GM13977 (cell line): ENCODE results near the gene FBXO40.

Source experiments
- DNase-seq: peaks from one replicate; pipeline ENCODE4 v3.0.0; 2012; ENCODE audit warnings: low spot score
- CTCF ChIP-seq: IDR thresholded peaks from 2 replicates; pipeline ENCODE4 v1.5.1; 2012; ENCODE audit warnings: mild to moderate bottlenecking, control low read depth; ENCODE audit not compliant: insufficient read depth; ENCODE audit errors: extremely low read depth, missing control alignments
- in situ Hi-C: fragments of 300-500 bp; cut with MboI; formaldehyde crosslinking; loops from one replicate; pipeline ENCODE4 v1.12.0; 2022; ENCODE audit warnings: low sequenced_read_pairs, low pct_unique_long_range_greater_than_20kb, mixed read lengths, inconsistent platforms; ENCODE audit not compliant: unreplicated experiment

FBXO40 gene

GRCh38 chr3:121619691-121620090, 26.5 kb downstream of the FBXO40 start:
- no peak for TF ChIP-seq CTCF
- no peak for DNase-seq
- in situ Hi-C loops: no loop called here

- no peak for TF ChIP-seq CTCF
- in situ Hi-C loops: no loop called here
- DNase-seq: no peak
Observed at GRCh38 chr3:121621491-121621890, 28.3 kb downstream of the FBXO40 start.

GRCh38 chr3:121624147-121624899, 31.1 kb downstream of the FBXO40 start:
- DNase-seq: no peak
- in situ Hi-C loops: no loop called here
- no peak for TF ChIP-seq CTCF

DNA sequence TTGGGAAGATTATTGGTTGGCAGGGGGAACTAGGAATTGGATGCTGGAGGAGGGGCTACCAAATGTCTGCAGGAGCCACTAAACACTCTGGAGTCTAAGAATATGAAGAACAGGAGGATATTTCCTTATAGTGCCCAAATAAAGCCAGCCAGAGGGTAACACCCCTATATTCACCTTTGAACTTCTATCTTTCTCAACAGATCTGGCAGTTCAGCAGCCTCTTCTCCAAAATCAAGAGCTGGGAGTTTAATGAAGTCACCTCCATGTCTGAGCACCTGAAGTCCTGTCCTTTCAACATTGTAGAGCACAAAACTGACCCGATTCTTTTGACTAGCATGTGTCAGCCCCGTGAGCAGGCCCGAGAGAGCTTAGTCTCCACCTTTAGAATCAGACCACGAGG, 33.3 kb downstream of the FBXO40 start:
- no peak for TF ChIP-seq CTCF
- no peak for DNase-seq
- in situ Hi-C loops: no loop called here

DNA sequence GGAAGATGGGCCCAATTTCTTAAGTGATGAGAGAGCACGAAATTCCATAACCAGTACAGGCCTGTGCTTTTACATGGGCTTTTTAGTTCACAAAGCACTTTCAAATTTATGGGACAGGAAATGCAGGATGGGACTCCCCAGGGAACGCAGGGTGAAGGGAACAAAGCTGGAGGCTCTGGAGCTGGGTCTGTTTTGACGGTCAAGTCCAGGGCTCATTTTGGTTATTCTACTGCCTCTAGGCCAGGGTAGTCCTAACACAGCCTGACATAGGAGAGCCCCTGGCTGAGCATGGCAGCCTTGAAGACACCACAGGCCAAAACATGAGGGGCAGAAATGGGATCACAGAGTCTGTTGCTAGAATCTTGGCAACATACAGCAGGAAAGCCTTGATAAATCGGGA, 34.0 kb downstream of the FBXO40 start:
- TF ChIP-seq CTCF: no peak
- in situ Hi-C loops: no loop called here
- no peak for DNase-seq

DNA sequence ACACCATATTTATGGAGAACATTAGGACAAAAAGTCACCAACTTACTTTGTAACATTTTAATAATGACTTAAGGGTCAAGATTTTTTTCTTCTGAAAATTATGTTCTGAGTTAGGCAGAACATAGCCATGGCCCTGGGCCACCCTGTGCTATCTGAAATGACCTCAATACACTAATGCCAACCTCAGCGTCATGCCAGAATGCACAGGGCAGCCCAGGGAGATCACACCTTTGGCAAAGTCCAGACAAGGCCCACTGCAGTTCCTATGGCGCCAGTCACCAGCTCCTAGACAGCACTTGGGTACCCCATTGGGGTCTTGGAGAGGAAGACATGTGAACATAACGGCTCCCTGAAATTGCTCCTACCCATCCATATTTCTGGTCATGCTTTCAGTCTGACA, 34.4 kb downstream of the FBXO40 start:
- TF ChIP-seq CTCF: no peak
- in situ Hi-C loops: no loop called here
- DNase-seq: no peak
